Measurements from ENCODE around the gene SEC24C. TPM values are rescaled to one million over a fixed set of nuclear protein-coding genes. Genes with fewer than 3 reads are reported as not detected.
A peak's percentile ranks its signal among the peaks of the same experiment; 100 is the strongest.

SEC24C gene
- total and polyA plus RNA-seq, 2 of the 4 experiments (the other 2 are of a cell fraction), result 74.2 to 88.9 TPM

- H3K23ac ChIP-seq (ENCODE audit: low read depth, low read length), result peak overlapping the region; percentile 94
- H4K5ac ChIP-seq (ENCODE audit: low read depth, low read length), result peak overlapping the region; percentile 84
- H3K4me1 ChIP-seq (ENCODE audit: control insufficient read depth, insufficient read depth, low read length), result peaks cover 7% of the 10 kb centered on the region
- POLR2A ChIA-PET (ENCODE audit: unreplicated experiment), result interaction anchor here (0.6 to 0.7 kb wide), 2 partner anchors 361 to 1166 kb away, joined by 3 to 4 read pairs; no protein-coding TSS in a partner anchor
- CTCF ChIA-PET, result no interaction called here
- dilution Hi-C loops (cut with HindIII; ENCODE audit: low sequenced_read_pairs, unreplicated experiment) (no loop called here), intact Hi-C loops (cut with micrococcal nuclease) (no loop called here), in situ Hi-C loops (cut with MboI; ENCODE audit: low sequenced_read_pairs) (no loop called here)
- peak overlapping the region; percentile 96 for H3K14ac ChIP-seq (replicated peaks; ENCODE audit: low read depth, low read length)
- peak overlapping the region; percentile 96 for H3K9ac ChIP-seq (ENCODE audit: low read depth, low read length)
- peak overlapping the region; percentile 94 for H2BK5ac ChIP-seq (ENCODE audit: low read depth, low read length, poor library complexity, severe bottlenecking)
- H3K18ac ChIP-seq (ENCODE audit: low read depth, low read length), result peak overlapping the region; percentile 73
- 2% methylated on average over 12 of the region's 29 CpGs; no CpG with 5 or more reads in 1 of the 2 experiments for WGBS, 2 experiments (ENCODE audit: extremely low coverage in 2 of 2, insufficient read length in 1 of 2)
- H2AK5ac ChIP-seq (ENCODE audit: low read depth, low read length), result peak overlapping the region; percentile 86
- H3K27ac ChIP-seq (ENCODE audit: insufficient read depth, low read length), result peak overlapping the region; percentile 91
- TF ChIP-seq MXI1 (IDR thresholded peaks at IDR 0.05; ENCODE audit: borderline replicate concordance, low read depth, low read length) (peak; percentile 71), RFX5 (IDR thresholded peaks at IDR 0.05; ENCODE audit: low read depth, low read length) (no peak)
- H3K36me3 ChIP-seq (ENCODE audit: control insufficient read depth, insufficient read depth, low read length), result peaks cover 46% of the 10 kb centered on the region
- DNase-seq (peak; percentile 13), ATAC-seq (ENCODE audit: low read depth) (no peak)
- peaks cover 10% of the 10 kb centered on the region; the same call in 1 of the 2 replicates for H3K9me1 ChIP-seq (ENCODE audit: insufficient read depth, low read length)
- peak overlapping the region; percentile 72 for H3K4me3 ChIP-seq (ENCODE audit: insufficient read depth, low read depth, low read length)
- H2AK9ac ChIP-seq (replicated peaks; ENCODE audit: low read depth, low read length, poor library complexity), result peak overlapping the region; percentile 99
- H3K4ac ChIP-seq (ENCODE audit: low read depth, low read length), result peak overlapping the region; percentile 94
- H4K8ac ChIP-seq (ENCODE audit: low read depth in 2 of 2, low read length in 2 of 2), result peak overlapping the region; percentile 68 to 74
- no peak overlapping the region; the same call in 1 of the 2 replicates for H2BK120ac ChIP-seq (ENCODE audit: low read depth, low read length)
- peak overlapping the region; percentile 1; the same call in 1 of the 3 replicates for H2BK15ac ChIP-seq (ENCODE audit: low read depth, low read length)
- H2AFZ ChIP-seq (replicated peaks; ENCODE audit: low read length, poor library complexity), result peak overlapping the region; percentile 99
- H3K56ac ChIP-seq (ENCODE audit: extremely low read depth, insufficient read depth, low read length), result peak overlapping the region; percentile 76
- peak overlapping the region; percentile 93 for H3K4me2 ChIP-seq (ENCODE audit: low read depth, low read length)
- H3K9me3 ChIP-seq (ENCODE audit: control insufficient read depth, insufficient read depth, low read length), result no peaks in the 10 kb centered on the region
- peaks cover 25% of the 10 kb centered on the region for H4K20me1 ChIP-seq (ENCODE audit: insufficient read depth, low read length)
- H2BK20ac ChIP-seq (ENCODE audit: low read depth, low read length), result no peak overlapping the region
- H4K91ac ChIP-seq (ENCODE audit: insufficient read depth, low read depth, low read length), result peak overlapping the region; percentile 71; the same call in 1 of the 2 replicates
- H3K79me1 ChIP-seq (ENCODE audit: low read depth in 1 of 2, low read length in 2 of 2), result peaks cover 0 to 61% of the 10 kb centered on the region in 2 experiments; a peak in 2 of 4 replicates
- no peaks in the 10 kb centered on the region for H3K27me3 ChIP-seq (ENCODE audit: control insufficient read depth, insufficient read depth, low read length)
- no TSS peak for BruUV-seq (replicated peaks)
Measured at GRCh38 chr10:73773152-73773879, 29.1 kb downstream of the SEC24C start.

Measured in IMR-90 (cell line).